HepG2 (cell line): ENCODE data around the gene HOXC10. TPM values are rescaled to one million over a fixed set of nuclear protein-coding genes. Genes with fewer than 3 reads are reported as not detected.
A peak's percentile ranks its signal among the peaks of the same experiment; 100 is the strongest.

Experiments
- ATAC-seq: fragments of 200-7000 bp; cut with Tn5 transposase; 3 replicates; pipeline ENCODE4 v1.9.1; 2020; ENCODE audit warnings: mild to moderate bottlenecking, moderate library complexity
- BruUV-seq: library from RNA; stranded (reverse); fragments of 400-500 nt; replicated peaks from 2 replicates; lab custom pipeline; 2021; lab: Mats Ljungman, UMichigan
- CTCF ChIA-PET: fragments of 300-600 bp; formaldehyde crosslinking; extraction: SDS; loops from one replicate; lab custom pipeline; 2021; ENCODE audit warnings: low total read pairs, inconsistent platforms, low intra/inter-chr PET ratio; lab: Yijun Ruan, JAX
- POLR2A ChIA-PET: fragments of 350-600 bp; sonication (Branson Sonifier 250); formaldehyde crosslinking; loops from one replicate; lab custom pipeline; 2020; ENCODE audit warnings: antibody characterized with exemption, inconsistent platforms; lab: Yijun Ruan, JAX
- DNase-seq: peaks from one replicate; pipeline ENCODE4 v3.0.0-alpha.2; 2015; ENCODE audit warnings: low spot score
- FAIRE-seq: peaks from 3 replicates; lab custom pipeline; 2011; peaks lifted over from hg19 to GRCh38; lab: Jason Lieb, UNC
- H2AFZ ChIP-seq: one replicate; pipeline ENCODE4 v1.6.1; 2011; ENCODE audit warnings: low read length, inconsistent platforms
- H3K27ac ChIP-seq: fragments of 300-600 bp; 3 replicates; pipeline ENCODE4 v1.8.0; 2011; ENCODE audit warnings: mixed run types, mild to moderate bottlenecking, mixed read lengths, low read length, inconsistent platforms; ENCODE audit not compliant: insufficient read depth; ENCODE audit errors: extremely low read length
- H3K27me3 ChIP-seq, 2 experiments: fragments of 200-600 bp in 1 of 2; 2 replicates in 1 of 2; 3 replicates in 1 of 2; pipeline versions ENCODE4 v1.6.0 to v1.8.0; 2011; ENCODE audit warnings: low read length in 2 of 2, mild to moderate bottlenecking in 2 of 2, moderate library complexity in 2 of 2, inconsistent platforms in 1 of 2; ENCODE audit not compliant: insufficient read depth in 2 of 2, control insufficient read depth in 1 of 2
- H3K36me3 ChIP-seq, 2 experiments: fragments of 200-600 bp in 1 of 2; replicated peaks in 1 of 2; 2 replicates in 1 of 2; 3 replicates in 1 of 2; pipeline versions ENCODE4 v1.5.1 to v1.8.0; 2011; ENCODE audit warnings: low read length in 2 of 2, inconsistent platforms in 1 of 2; ENCODE audit not compliant: insufficient read depth in 2 of 2, control insufficient read depth in 1 of 2
- H3K4me1 ChIP-seq: 2 replicates; pipeline ENCODE4 v1.5.1; 2012; ENCODE audit warnings: low read length, inconsistent platforms; ENCODE audit not compliant: insufficient read depth
- H3K4me2 ChIP-seq: 2 replicates; pipeline ENCODE4 v1.6.0; 2011; ENCODE audit warnings: low read depth, low read length, inconsistent platforms
- H3K4me3 ChIP-seq, 3 experiments: fragments of 200-600 bp in 1 of 3; sonication (generic), shearing (Covaris generic) in 1 of 3; replicated peaks in 1 of 3; 2 replicates each; pipeline ENCODE4 v1.5.1; 2011 to 2016; ENCODE audit warnings: low read length in 3 of 3, inconsistent platforms in 2 of 3, low read depth in 2 of 3, mild to moderate bottlenecking in 2 of 3, control low read depth in 1 of 3, mixed read lengths in 1 of 3; ENCODE audit not compliant: insufficient read depth in 1 of 3
- H3K79me2 ChIP-seq: one replicate; pipeline ENCODE4 v1.6.1; 2011; ENCODE audit warnings: low read length, inconsistent platforms; ENCODE audit not compliant: insufficient read depth
- H3K9ac ChIP-seq: 2 replicates; pipeline ENCODE4 v1.6.0; 2011; ENCODE audit warnings: mild to moderate bottlenecking, low read depth, low read length, inconsistent platforms; ENCODE audit not compliant: insufficient read depth
- H3K9me3 ChIP-seq: 2 replicates; pipeline ENCODE4 v1.5.1; 2012; ENCODE audit warnings: mild to moderate bottlenecking, low read length
- H4K20me1 ChIP-seq: 2 replicates; pipeline ENCODE4 v1.6.0; 2011; ENCODE audit warnings: inconsistent platforms, mild to moderate bottlenecking, low read length, moderate library complexity; ENCODE audit not compliant: insufficient read depth
- EZH2 ChIP-seq: conservative IDR thresholded peaks from 2 replicates; pipeline ENCODE4 v1.6.1; 2012; ENCODE audit warnings: mild to moderate bottlenecking, low read depth, low read length, moderate library complexity
- GABPA ChIP-seq, 2 experiments: IDR thresholded peaks; 2 replicates each; pipeline ENCODE4 v1.6.1; 2011 to 2016; ENCODE audit warnings: low read depth in 2 of 2, low read length in 1 of 2, missing biosample characterization in 1 of 2, missing genetic modification characterization in 1 of 2
- JARID2 ChIP-seq: sonication (generic); formaldehyde crosslinking; IDR thresholded peaks from 2 replicates; pipeline ENCODE4 v1.8.1; 2023; ENCODE audit warnings: missing genetic modification reagents, inconsistent platforms; ENCODE audit not compliant: insufficient replicate concordance
- RAD21 ChIP-seq: fragments of 450-650 bp; formaldehyde crosslinking; IDR thresholded peaks from 2 replicates; pipeline ENCODE4 v1.5.0; 2020; ENCODE audit warnings: mild to moderate bottlenecking
- SMC3 ChIP-seq: IDR thresholded peaks from 2 replicates; pipeline ENCODE4 v1.6.1; 2011; ENCODE audit warnings: low read length, improper control_type of control experiment
- STAG1 ChIP-seq: sonication (generic); formaldehyde crosslinking; IDR thresholded peaks from 2 replicates; pipeline ENCODE4 v1.4.0; 2020; ENCODE audit warnings: missing genetic modification reagents
- ZFX ChIP-seq: sonication (generic); formaldehyde crosslinking; IDR thresholded peaks from 2 replicates; pipeline ENCODE4 v1.4.0; 2020; ENCODE audit warnings: mild to moderate bottlenecking, low read depth, missing genetic modification reagents, moderate library complexity
- ZNF326 ChIP-seq: sonication (generic); formaldehyde crosslinking; IDR thresholded peaks from 2 replicates; pipeline ENCODE4 v1.4.0; 2020; ENCODE audit warnings: missing genetic modification reagents, borderline replicate concordance
- ZNF350 ChIP-seq: sonication (generic); formaldehyde crosslinking; IDR thresholded peaks from 2 replicates; pipeline ENCODE4 v1.4.0; 2020; ENCODE audit warnings: mild to moderate bottlenecking, low read depth, missing genetic modification reagents, borderline replicate concordance
- WGBS: methylation state at CpG from one replicate; pipeline ENCODE4 v1.1.6; 2017; ENCODE audit warnings: low lambda C conversion rate; 5-methylcytosine and 5-hydroxymethylcytosine counted together
- in situ Hi-C: cut with HindIII; loops from 2 replicates; pipeline ENCODE4 v1.10.0; 2017; ENCODE audit warnings: low pct_unique_long_range_greater_than_20kb; ENCODE audit not compliant: extremely low pct_ligation_motif_present
- intact Hi-C: fragments of 100-400 bp; cut with micrococcal nuclease; formaldehyde crosslinking; loops from one replicate; pipeline ENCODE4 v1.10.0; 2022; ENCODE audit not compliant: unreplicated experiment
- polyA plus RNA-seq, 8 experiments: library from polyadenylated mRNA; depleted of rRNA in 3 of 8; stranded (reverse) in 7 of 8; unstranded in 1 of 8; fragments of >200 nt; fragmentation: Illumina TruSeq in 4 of 8; extraction: Trizol in 4 of 8; gene quantifications; 2 replicates each; pipeline versions ENCODE4 v1.2.1 to v1.2.3, GENCODE V29; 2011 to 2016; ENCODE audit warnings: low read depth in 4 of 8, missing spikeins in 1 of 8, mixed read lengths in 1 of 8; ENCODE audit not compliant: insufficient read depth in 1 of 8
- total RNA-seq, 5 experiments: library from RNA; depleted of rRNA; stranded (reverse); fragments of >200 nt; fragmentation: Illumina TruSeq; extraction: Trizol; gene quantifications; 2 replicates each; pipeline ENCODE4 v1.2.3, GENCODE V29; 2016; ENCODE audit warnings: low read depth in 1 of 5
- TF ChIP-seq, protein P1 (sequence below): sonication (generic); formaldehyde crosslinking; IDR thresholded peaks from 2 replicates; pipeline ENCODE4 v1.8.1; 2022; ENCODE audit warnings: mild to moderate bottlenecking, missing genetic modification reagents
- TF ChIP-seq, protein P2 (sequence below): sonication (generic); formaldehyde crosslinking; IDR thresholded peaks from 2 replicates; pipeline ENCODE4 v1.5.0; 2020; ENCODE audit warnings: mild to moderate bottlenecking, missing genetic modification reagents, moderate library complexity
- TF ChIP-seq, protein P3 (sequence below): sonication (generic); formaldehyde crosslinking; IDR thresholded peaks from 2 replicates; pipeline ENCODE4 v1.8.0; 2022; ENCODE audit warnings: missing genetic modification reagents, mild to moderate bottlenecking, inconsistent platforms, borderline replicate concordance
- TF ChIP-seq, protein P4 (sequence below): sonication (generic); formaldehyde crosslinking; IDR thresholded peaks from 2 replicates; pipeline ENCODE4 v1.8.0; 2022; ENCODE audit warnings: missing genetic modification reagents, mild to moderate bottlenecking, borderline replicate concordance
- TF ChIP-seq, protein P5 (sequence below): sonication (generic); formaldehyde crosslinking; conservative IDR thresholded peaks from 2 replicates; pipeline ENCODE4 v1.8.0; 2022; ENCODE audit warnings: missing genetic modification reagents

HOXC10 gene
- total and polyA plus RNA-seq, 2 of the 13 experiments (the other 11 are each of a cell fraction or from before 2014, with no cell fraction given): not detected

DNA sequence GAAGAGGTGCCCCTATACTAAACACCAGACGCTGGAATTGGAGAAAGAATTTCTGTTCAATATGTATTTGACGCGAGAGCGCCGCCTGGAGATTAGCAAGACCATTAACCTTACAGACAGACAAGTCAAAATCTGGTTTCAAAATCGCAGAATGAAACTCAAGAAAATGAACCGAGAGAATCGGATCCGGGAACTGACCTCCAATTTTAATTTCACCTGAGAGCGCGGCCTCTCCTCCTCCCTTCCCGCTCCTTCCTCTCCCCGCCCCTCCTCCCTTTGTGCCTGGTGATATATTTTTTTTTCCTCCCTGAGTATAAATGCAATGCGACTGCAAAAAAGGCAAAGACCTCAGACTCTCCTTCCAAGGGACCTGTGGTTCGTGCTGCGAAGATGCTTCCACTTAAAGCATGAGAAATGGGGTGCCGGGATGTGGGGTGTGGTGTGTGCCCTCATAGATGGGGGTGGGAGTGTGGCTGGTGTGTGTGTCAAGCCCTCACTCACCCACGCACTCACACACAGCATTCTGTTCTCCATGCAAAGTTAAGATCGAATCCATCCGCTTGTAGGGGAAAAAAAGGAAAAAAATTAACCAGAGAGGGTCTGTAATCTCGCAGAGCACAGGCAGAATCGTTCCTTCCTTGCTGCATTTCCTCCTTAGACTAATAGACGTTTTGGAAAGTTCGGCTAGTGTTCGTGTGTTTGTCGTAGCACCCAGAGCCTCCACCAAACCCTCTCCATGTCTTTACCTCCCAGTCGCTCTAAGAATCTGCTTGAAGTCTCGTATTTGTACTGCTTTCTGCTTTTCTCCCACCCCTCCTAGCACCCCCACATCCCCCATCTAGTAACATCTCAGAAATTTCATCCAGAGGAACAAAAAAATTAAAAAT, 4.5 kb downstream of the HOXC10 start:
- Histone ChIP-seq H3K79me2 (no peaks in the 10 kb centered on the region), H3K27me3 (peaks cover 10 to 39% of the 10 kb centered on the region in 2 experiments), H3K4me3 (peak overlapping the region in 2 of 3 experiments; percentile 51; a peak in 5 of 6 replicates), H2AFZ (peak overlapping the region; percentile 31), H3K4me1 (peaks cover 45% of the 10 kb centered on the region), H3K4me2 (peak overlapping the region; percentile 68), H3K9ac (0 out of 2 replicates have a peak overlapping the region, but pooled peaks have one; percentile 21), H3K36me3 (no peaks in the 10 kb centered on the region), H4K20me1 (no peaks in the 10 kb centered on the region), H3K9me3 (no peaks in the 10 kb centered on the region), H3K27ac (peak overlapping the region; percentile 61)
- in situ Hi-C loops: loop anchor here (10.0 kb wide), 1 partner anchor 385 kb away; no protein-coding TSS in a partner anchor
- ChIA-PET CTCF (interaction anchor here (1.1 to 1.6 kb wide), 2 partner anchors 16 to 221 kb away, joined by 3 to 13 read pairs; no protein-coding TSS in a partner anchor), POLR2A (interaction anchor here (1.3 kb wide), 1 partner anchor 11 kb away, joined by 5 read pairs; no protein-coding TSS in a partner anchor)
- peak; percentile 47 for ATAC-seq
- intact Hi-C loops: loop anchor here (2.0 kb wide), 1 partner anchor 223 kb away; no protein-coding TSS in a partner anchor
- peak; percentile 74 for FAIRE-seq
- no TSS peak for BruUV-seq
- 18% methylated on average over 28 of the region's 28 CpGs for WGBS
- peak; percentile 56 for DNase-seq
- TF ChIP-seq ZFX (CRISPR knock-in tag): no peak
- TF ChIP-seq, protein P1, sequence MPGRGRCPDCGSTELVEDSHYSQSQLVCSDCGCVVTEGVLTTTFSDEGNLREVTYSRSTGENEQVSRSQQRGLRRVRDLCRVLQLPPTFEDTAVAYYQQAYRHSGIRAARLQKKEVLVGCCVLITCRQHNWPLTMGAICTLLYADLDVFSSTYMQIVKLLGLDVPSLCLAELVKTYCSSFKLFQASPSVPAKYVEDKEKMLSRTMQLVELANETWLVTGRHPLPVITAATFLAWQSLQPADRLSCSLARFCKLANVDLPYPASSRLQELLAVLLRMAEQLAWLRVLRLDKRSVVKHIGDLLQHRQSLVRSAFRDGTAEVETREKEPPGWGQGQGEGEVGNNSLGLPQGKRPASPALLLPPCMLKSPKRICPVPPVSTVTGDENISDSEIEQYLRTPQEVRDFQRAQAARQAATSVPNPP (CRISPR knock-in tag): no peak
- TF ChIP-seq EZH2: no peak
- TF ChIP-seq, protein P2, sequence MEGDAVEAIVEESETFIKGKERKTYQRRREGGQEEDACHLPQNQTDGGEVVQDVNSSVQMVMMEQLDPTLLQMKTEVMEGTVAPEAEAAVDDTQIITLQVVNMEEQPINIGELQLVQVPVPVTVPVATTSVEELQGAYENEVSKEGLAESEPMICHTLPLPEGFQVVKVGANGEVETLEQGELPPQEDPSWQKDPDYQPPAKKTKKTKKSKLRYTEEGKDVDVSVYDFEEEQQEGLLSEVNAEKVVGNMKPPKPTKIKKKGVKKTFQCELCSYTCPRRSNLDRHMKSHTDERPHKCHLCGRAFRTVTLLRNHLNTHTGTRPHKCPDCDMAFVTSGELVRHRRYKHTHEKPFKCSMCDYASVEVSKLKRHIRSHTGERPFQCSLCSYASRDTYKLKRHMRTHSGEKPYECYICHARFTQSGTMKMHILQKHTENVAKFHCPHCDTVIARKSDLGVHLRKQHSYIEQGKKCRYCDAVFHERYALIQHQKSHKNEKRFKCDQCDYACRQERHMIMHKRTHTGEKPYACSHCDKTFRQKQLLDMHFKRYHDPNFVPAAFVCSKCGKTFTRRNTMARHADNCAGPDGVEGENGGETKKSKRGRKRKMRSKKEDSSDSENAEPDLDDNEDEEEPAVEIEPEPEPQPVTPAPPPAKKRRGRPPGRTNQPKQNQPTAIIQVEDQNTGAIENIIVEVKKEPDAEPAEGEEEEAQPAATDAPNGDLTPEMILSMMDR (CRISPR knock-in tag): peak; percentile 64
- TF ChIP-seq, protein P3, sequence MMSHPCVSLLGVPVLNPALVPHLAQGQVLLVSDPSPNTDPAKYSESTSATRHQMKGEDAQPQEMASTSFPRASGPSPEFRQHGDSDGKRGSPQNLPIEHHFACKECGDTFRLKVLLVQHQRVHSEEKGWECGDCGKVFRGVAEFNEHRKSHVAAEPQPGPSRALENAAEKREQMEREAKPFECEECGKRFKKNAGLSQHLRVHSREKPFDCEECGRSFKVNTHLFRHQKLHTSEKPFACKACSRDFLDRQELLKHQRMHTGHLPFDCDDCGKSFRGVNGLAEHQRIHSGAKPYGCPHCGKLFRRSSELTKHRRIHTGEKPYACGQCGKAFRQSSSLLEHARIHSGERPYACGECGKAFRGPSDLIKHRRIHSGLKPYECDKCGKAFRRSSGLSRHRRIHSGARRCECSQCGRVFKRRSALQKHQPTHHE (CRISPR knock-in tag): 0 out of 2 replicates have a peak, but pooled peaks have one; percentile 3
- TF ChIP-seq SMC3: peak; percentile 30; the same call in 1 of the 2 replicates
- TF ChIP-seq ZNF350 (CRISPR knock-in tag): no peak
- no peak for TF ChIP-seq JARID2 (CRISPR knock-in tag)
- no peak for TF ChIP-seq GABPA (IDR thresholded peaks at IDR 0.05; ENCODE audit: low read depth, low read length)
- TF ChIP-seq GABPA (CRISPR knock-in tag; IDR thresholded peaks at IDR 0.05; ENCODE audit: low read depth): peak; percentile 71
- TF ChIP-seq ZNF326 (CRISPR knock-in tag): no peak
- peak; percentile 24; the same call in 1 of the 2 replicates for TF ChIP-seq RAD21 (CRISPR knock-in tag)
- TF ChIP-seq, protein P4, sequence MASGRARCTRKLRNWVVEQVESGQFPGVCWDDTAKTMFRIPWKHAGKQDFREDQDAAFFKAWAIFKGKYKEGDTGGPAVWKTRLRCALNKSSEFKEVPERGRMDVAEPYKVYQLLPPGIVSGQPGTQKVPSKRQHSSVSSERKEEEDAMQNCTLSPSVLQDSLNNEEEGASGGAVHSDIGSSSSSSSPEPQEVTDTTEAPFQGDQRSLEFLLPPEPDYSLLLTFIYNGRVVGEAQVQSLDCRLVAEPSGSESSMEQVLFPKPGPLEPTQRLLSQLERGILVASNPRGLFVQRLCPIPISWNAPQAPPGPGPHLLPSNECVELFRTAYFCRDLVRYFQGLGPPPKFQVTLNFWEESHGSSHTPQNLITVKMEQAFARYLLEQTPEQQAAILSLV: no peak
- TF ChIP-seq STAG1 (CRISPR knock-in tag): peak; percentile 68
- TF ChIP-seq, protein P5, sequence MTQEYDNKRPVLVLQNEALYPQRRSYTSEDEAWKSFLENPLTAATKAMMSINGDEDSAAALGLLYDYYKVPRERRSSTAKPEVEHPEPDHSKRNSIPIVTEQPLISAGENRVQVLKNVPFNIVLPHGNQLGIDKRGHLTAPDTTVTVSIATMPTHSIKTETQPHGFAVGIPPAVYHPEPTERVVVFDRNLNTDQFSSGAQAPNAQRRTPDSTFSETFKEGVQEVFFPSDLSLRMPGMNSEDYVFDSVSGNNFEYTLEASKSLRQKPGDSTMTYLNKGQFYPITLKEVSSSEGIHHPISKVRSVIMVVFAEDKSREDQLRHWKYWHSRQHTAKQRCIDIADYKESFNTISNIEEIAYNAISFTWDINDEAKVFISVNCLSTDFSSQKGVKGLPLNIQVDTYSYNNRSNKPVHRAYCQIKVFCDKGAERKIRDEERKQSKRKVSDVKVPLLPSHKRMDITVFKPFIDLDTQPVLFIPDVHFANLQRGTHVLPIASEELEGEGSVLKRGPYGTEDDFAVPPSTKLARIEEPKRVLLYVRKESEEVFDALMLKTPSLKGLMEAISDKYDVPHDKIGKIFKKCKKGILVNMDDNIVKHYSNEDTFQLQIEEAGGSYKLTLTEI (CRISPR knock-in tag): no peak
